Measurements from ENCODE around the gene DEGS2. TPM values are rescaled to one million over a fixed set of nuclear protein-coding genes. Genes with fewer than 3 reads are reported as not detected.

DEGS2 gene
- total RNA-seq, 1 experiment from 2014 or later = not detected

- in situ Hi-C loops (cut with HindIII; ENCODE audit: low pct_unique_long_range_greater_than_20kb, low sequenced_read_pairs) = no loop called here
Observed at GRCh38 chr14:100142073-100143040, 17.1 kb downstream of the DEGS2 start.

DNA sequence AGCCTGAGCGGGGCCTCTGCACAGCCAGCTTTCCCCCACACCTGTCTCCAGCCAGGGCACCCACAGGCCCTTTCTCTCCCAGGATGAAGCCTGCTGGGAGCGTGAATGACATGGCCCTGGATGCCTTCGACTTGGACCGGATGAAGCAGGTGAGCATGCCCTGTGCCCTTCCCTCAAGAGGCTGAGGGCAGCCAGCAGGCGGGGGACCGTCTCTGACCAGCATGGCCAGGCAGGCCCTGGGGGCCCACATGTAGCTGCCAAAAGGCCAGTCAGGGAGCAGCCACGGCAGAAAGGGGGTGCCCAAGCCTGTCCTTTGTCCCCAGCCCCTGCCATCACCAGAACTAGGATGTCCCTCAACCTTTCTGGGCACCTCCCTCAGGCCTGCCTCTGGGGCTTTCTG, 18.3 kb downstream of the DEGS2 start:
- DNase-seq (ENCODE audit: low read depth, low spot score) = no peak
- in situ Hi-C loops (cut with HindIII; ENCODE audit: low pct_unique_long_range_greater_than_20kb, low sequenced_read_pairs) = no loop called here

More at GRCh38 chr14:100142073-100143040, 17.1 kb downstream of the DEGS2 start:
- DNase-seq (ENCODE audit: low read depth, low spot score) = no peak

DNA sequence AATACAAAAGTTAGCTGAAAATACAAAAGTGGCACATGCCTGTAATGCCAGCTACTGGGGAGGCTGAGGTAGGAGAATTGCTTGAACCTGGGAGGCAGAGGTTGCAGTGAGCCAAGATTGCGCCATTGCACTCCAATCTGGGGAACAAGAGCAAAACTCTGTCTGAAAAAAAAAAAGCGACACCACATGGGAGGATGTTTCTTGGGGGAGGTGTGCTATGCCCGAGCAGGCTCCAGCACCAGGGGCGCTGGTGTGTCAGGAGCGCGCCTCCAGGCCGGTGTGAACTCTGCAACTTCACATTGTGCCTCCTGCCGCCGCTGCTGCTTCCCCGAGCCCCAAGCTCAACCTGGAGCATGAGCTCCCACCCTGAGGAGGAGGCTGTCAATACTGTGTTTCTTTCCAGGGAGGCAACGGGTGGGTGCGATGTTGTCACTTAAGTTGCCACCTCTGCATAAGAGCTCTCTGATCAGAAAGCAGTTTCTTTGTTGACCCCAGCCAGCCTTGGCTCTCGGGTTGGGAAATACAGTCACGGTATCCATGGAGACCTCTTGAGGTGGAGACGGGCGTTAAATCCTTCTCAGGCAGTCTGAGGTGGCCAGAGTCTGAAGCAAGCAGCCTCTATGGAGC, 18.9 kb downstream of the DEGS2 start:
- DNase-seq (ENCODE audit: low read depth, low spot score) = peak; percentile 24
- in situ Hi-C loops (cut with HindIII; ENCODE audit: low pct_unique_long_range_greater_than_20kb, low sequenced_read_pairs) = no loop called here

DNA sequence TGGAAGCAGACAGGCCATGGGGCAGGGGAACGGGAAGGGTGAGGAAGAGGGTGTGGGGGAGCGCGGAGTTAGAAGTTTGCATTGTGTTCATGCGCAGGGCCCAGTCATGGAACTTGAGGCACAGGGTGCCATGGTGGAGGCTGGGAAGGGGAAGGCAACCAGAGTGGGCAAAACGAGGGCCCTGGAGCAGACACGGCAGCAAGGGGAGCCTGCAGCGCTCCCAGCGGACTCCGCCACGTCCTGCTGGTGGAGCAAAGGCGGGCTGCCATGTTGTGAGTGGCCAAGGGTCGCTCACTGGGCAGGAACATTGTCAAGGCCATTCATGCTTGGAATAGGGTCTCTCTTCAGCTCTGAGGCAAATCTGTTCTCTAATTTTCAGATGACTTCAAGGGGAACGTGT, 20.5 kb downstream of the DEGS2 start:
- DNase-seq (ENCODE audit: low read depth, low spot score) = no peak
- in situ Hi-C loops (cut with HindIII; ENCODE audit: low pct_unique_long_range_greater_than_20kb, low sequenced_read_pairs) = no loop called here

- in situ Hi-C loops (cut with HindIII; ENCODE audit: low pct_unique_long_range_greater_than_20kb, low sequenced_read_pairs) = no loop called here
- no peak for DNase-seq (ENCODE audit: low read depth, low spot score)
Observed at GRCh38 chr14:100138082-100138787, 21.2 kb downstream of the DEGS2 start.

- DNase-seq (ENCODE audit: low read depth, low spot score) = no peak
- in situ Hi-C loops (cut with HindIII; ENCODE audit: low pct_unique_long_range_greater_than_20kb, low sequenced_read_pairs) = no loop called here
Observed at GRCh38 chr14:100137173-100137572, 22.3 kb downstream of the DEGS2 start.

DNA sequence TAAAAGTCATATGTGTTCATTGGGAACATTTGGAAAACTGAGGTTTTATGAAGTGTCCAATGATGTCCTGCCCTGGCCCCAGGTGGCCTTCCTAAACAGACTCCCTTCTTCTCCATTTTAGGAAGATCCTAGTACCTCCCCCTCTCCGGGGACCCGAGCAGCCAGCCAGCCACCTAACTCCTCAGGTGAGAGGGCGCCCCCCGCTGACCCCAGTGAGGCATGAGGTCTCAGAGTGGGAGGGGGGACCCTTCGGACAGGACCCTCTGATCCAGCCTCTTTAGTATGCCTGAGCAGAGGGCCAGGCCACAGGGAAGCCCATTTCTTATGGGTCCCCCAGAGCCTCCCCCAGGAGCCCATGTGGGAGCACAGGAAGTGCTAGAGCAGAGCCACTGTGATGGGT, 23.7 kb downstream of the DEGS2 start:
- no peak for DNase-seq (ENCODE audit: low read depth, low spot score)
- in situ Hi-C loops (cut with HindIII; ENCODE audit: low pct_unique_long_range_greater_than_20kb, low sequenced_read_pairs) = no loop called here

GRCh38 chr14:100135073-100135472, 24.4 kb downstream of the DEGS2 start:
- DNase-seq (ENCODE audit: low read depth, low spot score) = no peak
- in situ Hi-C loops (cut with HindIII; ENCODE audit: low pct_unique_long_range_greater_than_20kb, low sequenced_read_pairs) = no loop called here

- no peak for DNase-seq (ENCODE audit: low read depth, low spot score)
- in situ Hi-C loops (cut with HindIII; ENCODE audit: low pct_unique_long_range_greater_than_20kb, low sequenced_read_pairs) = no loop called here
Observed at GRCh38 chr14:100134586-100134985, 24.9 kb downstream of the DEGS2 start.

DNA sequence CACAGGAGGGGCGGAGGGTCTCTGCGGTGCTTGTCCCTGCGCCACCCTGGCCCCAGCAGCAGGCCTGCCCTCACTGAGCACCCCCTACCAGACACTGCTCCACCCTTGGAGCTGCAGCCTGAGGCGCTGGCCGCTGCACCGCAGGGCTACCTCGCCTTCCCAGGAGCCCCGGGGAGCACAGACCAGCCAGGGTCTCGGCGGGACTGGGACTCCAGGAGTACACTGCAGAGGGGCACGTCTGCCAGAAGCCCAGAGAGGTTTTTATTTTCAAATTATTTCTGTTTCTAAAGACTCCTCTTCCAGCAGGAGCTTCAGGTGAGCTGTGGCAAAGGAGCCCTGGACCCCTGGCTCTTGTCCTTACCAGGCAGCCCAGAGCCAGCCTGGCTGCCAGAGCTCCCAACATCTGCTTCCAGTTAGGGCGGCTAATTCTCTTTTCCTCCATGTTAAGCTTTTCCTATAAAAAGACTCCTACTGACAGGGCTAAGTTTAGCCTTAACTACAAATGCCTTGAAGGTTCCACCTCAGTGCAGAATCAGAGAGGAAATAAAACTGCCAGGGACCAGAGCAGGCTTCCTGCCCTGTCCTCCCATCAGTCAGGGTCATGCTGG, 26.4 kb downstream of the DEGS2 start:
- no peak for DNase-seq (ENCODE audit: low read depth, low spot score)
- in situ Hi-C loops (cut with HindIII; ENCODE audit: low pct_unique_long_range_greater_than_20kb, low sequenced_read_pairs) = no loop called here

DNA sequence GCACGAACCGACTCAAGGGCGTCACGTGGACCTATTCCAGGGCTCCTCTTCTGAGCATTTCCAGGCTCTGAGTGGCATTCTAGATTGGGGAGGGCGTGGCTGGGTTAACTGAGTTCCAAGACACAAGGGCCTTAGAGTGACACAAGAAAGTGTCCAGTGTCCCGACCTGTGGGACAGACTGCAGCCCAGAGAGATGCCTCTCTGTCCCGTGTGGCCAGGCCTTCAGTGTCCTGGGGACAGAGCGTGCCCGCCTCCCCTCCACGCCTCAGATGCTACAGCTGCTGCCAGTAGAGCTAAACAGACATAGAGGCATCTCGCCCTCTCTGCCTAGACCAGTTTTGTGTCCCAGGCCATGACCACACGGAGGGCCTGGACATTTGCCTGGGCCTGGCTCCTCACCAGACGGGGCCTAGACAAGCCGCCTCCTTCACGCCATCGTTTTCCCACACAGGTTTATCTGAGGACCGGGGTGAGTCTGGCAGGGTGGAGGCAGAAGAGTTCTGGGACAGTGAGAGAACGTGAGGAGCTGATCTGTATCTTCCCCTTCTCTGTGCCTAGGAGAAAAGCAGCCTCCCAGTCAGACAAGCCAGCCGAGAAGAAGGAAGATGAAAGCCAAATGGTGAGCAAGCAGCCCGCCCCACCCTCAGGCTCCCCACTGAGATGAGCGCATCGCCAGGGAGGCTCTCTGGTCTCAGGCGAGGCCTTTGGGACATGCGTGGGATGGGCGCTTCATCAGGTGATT, 27.1 kb downstream of the DEGS2 start:
- DNase-seq (ENCODE audit: low read depth, low spot score) = no peak
- in situ Hi-C loops (cut with HindIII; ENCODE audit: low pct_unique_long_range_greater_than_20kb, low sequenced_read_pairs) = no loop called here

- in situ Hi-C loops (cut with HindIII; ENCODE audit: low pct_unique_long_range_greater_than_20kb, low sequenced_read_pairs) = no loop called here
Observed at GRCh38 chr14:100131181-100131580, 28.3 kb downstream of the DEGS2 start.

DNA sequence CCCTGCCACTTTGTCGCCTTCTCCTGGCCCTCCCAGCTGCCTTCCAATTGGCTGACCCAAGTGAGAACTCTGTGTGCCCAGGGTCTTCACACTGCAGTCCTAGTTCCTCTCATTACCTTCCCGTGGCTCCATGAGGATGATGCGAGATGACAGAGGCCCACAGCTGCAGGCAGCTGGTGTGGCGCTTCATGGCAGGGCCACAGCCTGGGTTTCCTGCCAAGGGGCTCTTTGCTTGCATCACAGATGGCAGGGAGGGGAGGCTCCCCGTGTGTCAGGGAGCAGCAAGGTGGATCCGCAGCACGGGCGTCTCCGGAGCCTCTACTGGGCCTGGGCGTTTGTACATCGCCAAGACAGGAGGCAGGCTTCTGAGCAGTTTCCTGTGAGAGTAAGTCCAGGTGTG, 28.9 kb downstream of the DEGS2 start:
- no peak for DNase-seq (ENCODE audit: low read depth, low spot score)
- in situ Hi-C loops (cut with HindIII; ENCODE audit: low pct_unique_long_range_greater_than_20kb, low sequenced_read_pairs) = no loop called here

More at GRCh38 chr14:100131181-100131580, 28.3 kb downstream of the DEGS2 start:
- no peak for DNase-seq (ENCODE audit: low read depth, low spot score)

GRCh38 chr14:100129161-100129589, 30.3 kb downstream of the DEGS2 start:
- in situ Hi-C loops (cut with HindIII; ENCODE audit: low pct_unique_long_range_greater_than_20kb, low sequenced_read_pairs) = no loop called here
- no peak for DNase-seq (ENCODE audit: low read depth, low spot score)

DNA sequence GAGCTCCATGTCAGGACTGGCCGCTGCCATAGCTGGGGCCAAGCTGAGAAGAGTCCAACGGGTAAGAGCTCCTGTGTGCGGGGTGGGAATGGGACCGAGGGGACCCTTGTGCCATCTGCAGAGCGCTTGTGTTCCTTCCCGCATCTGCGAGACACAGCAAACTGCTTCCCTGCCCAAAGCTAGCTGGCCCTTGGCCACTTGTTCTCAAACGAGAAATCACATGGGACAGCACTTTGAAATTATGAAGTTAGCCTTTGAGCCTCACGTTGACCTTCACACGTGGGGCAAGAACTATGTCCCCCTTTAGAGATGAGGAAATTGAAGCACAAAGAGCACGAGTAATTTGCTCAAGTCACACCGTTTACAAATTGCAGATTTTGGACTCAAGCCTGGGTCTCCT, 30.8 kb downstream of the DEGS2 start:
- in situ Hi-C loops (cut with HindIII; ENCODE audit: low pct_unique_long_range_greater_than_20kb, low sequenced_read_pairs) = no loop called here
- no peak for DNase-seq (ENCODE audit: low read depth, low spot score)

DNA sequence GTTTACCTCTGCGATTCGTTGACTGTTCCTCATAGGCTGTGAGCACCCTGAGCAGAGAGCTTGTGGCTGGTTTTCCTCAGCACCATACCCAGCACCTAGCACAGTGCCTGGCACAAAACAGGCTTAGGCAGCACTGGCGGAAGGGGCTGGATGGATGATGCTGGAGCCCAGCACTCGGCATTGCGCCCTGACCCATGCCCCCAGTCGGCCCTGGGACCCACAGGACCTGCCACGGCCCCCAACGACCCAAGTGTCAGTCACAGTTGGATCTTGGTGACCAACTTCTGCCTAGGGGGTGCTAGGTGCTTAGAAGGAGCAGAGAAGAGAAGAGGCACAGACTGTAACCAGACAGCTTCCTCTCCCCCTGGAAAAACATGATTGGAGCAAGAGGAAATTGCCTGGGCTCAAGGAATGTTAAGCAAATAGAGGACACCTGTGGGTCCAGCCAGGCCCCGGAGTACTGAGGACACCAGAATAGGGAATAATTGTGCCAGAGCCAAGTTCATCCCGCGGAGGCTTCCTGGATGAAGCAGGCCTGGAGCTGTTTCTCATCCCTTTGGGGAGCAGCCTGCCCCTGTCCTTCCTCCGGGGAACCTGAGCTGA, 31.5 kb downstream of the DEGS2 start:
- no peak for DNase-seq (ENCODE audit: low read depth, low spot score)
- in situ Hi-C loops (cut with HindIII; ENCODE audit: low pct_unique_long_range_greater_than_20kb, low sequenced_read_pairs) = no loop called here

GRCh38 chr14:100126401-100126800, 33.0 kb downstream of the DEGS2 start:
- DNase-seq (ENCODE audit: low read depth, low spot score) = no peak
- in situ Hi-C loops (cut with HindIII; ENCODE audit: low pct_unique_long_range_greater_than_20kb, low sequenced_read_pairs) = no loop called here

Measured in SK-MEL-5 (cell line).